LNCaP clone FGC (cell line): ENCODE measurements around the gene PCAT6.
A peak's percentile ranks its signal among the peaks of the same experiment; 100 is the strongest.

Source experiments
- DNase-seq: peaks from one replicate; pipeline ENCODE4 v3.0.0-alpha.2; 2011; ENCODE audit warnings: low read depth
- H3K4me3 ChIP-seq: 2 replicates; pipeline ENCODE4 v1.5.1; 2011; ENCODE audit warnings: mild to moderate bottlenecking, low read depth, low read length, control low read depth
- TF ChIP-seq, protein P1 (sequence below): IDR thresholded peaks from 2 replicates; pipeline ENCODE4 v1.5.1; 2012; ENCODE audit warnings: mild to moderate bottlenecking; ENCODE audit not compliant: control insufficient read depth, insufficient read depth; ENCODE audit errors: extremely low read depth

PCAT6 gene

GRCh38 chr1:202807451-202807925 is 3.3 kb upstream of the PCAT6 start:
- H3K4me3 ChIP-seq, result peak overlapping the region; percentile 84
- DNase-seq, result no peak
- TF ChIP-seq, protein P1, sequence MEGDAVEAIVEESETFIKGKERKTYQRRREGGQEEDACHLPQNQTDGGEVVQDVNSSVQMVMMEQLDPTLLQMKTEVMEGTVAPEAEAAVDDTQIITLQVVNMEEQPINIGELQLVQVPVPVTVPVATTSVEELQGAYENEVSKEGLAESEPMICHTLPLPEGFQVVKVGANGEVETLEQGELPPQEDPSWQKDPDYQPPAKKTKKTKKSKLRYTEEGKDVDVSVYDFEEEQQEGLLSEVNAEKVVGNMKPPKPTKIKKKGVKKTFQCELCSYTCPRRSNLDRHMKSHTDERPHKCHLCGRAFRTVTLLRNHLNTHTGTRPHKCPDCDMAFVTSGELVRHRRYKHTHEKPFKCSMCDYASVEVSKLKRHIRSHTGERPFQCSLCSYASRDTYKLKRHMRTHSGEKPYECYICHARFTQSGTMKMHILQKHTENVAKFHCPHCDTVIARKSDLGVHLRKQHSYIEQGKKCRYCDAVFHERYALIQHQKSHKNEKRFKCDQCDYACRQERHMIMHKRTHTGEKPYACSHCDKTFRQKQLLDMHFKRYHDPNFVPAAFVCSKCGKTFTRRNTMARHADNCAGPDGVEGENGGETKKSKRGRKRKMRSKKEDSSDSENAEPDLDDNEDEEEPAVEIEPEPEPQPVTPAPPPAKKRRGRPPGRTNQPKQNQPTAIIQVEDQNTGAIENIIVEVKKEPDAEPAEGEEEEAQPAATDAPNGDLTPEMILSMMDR, result no peak

DNA sequence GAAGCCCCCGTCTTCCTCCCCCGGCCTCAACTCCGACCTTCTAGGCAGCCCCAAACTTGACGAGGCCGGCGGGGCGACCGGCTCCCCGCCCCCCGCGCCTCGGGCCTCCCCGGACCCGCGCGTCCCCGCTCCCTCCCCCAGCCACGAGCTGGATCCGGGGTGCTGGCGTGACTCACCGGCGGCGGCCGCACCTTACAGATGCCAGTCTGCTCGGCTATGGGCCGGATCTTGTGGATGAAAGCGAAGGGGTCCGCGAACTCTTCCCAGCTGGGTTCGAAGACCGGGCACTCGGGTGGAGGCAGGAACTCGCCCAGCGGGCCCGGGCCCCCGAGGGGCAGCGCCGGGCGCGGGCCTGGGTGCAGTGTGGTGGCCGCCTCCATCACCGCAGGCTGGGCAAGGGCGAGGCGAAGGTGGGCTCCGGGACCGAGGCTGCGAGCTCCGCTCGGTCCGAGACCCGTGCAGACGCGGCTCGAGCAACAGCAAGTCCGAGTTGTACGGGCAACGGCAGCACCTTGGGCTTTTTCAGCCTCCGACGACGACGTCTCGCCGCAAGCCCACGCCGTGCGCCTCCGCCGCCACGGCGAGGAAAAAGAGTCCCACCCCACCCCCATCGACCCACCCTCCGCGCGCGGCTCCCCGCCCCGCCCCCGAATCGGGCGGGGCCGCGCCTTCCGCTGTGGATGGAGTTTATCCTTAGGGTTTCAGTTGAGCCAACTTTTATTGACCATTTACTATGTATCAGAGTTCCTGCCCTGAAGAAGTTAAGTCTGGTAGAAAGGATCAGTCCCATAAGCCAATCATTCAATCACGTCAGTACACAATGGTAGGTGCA is 2.6 kb upstream of the PCAT6 start, which contains the start of gene KDM5B:
KDM5B (minus strand) TSS at position 496 of the 832 bp plus-strand sequence; CDS start at position 380, 116 bp downstream.
- TF ChIP-seq, protein P1, result no peak
- H3K4me3 ChIP-seq, result peak within 1 kb of the TSS; percentile 84
- peak; percentile 45 for DNase-seq

- DNase-seq, result no peak
- H3K4me3 ChIP-seq, result peak overlapping the region; percentile 71; the same call in 1 of the 2 replicates
- TF ChIP-seq, protein P1, result no peak
Measured at GRCh38 chr1:202809597-202810159, 1.1 kb upstream of the PCAT6 start.

DNA sequence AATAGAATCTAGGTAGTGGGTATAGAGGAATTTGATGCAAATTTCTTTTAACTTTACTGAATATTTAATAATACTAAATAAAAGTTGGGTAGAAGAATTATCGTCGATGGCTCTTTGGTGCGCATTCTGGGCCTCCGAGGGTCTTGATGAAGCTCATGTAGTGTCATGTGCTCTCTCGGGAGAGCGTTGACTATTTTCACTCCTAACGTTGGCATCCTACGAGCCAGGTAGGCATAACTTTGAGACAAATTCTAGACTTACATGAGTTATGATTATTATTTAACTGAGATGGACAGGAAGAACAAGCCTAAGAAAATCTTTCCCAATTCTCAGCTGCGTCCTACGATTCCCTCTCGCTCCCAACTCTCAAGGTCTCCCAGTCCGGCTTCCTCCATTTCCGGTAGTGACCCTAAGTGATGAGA is 550 bp upstream of the PCAT6 start:
- DNase-seq, result no peak
- H3K4me3 ChIP-seq, result peak overlapping the region; percentile 71
- TF ChIP-seq, protein P1, result no peak

DNA sequence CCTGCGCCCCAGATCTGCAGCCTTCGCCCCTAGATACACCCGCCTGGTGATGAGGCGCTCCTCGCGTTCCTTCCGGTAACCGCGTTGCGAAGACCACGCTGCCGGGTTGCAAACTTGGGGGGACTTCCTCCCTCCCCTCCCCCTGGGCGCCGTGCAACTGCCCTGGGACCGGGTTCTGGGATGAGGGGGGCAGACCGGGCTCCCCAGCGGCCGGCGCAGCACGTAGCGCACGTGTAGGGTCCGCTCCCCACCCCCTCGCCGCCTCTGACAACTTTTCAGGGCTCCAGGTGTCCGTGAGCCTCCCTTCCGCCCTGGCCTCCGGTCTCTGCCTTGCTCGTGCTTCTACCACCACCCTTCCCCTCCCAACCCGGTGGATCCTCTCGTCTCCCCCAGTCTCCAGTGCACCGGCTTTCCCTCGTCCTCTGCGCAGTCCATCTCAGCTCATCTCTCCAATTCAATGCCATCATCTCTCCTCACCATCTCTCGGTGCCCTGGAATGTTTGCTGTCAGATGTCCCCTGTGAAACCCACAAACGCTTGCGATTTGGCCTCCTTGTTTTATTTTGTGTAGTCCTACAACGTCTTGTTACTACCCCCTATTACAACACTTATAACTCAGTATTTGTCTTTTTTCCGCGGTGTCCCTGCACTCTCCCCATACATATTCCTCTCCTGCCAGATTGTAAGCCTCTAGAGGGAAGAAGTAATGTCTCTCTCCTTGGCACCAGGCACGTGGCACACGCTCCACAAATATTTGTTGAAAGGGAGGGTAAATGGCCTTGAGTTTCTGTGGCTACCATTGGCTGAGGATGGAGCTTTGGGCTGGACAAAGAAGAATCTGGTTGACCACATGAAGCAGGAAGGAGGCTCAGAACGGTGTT is 782 bp downstream of the PCAT6 start:
- DNase-seq, result no peak
- H3K4me3 ChIP-seq, result peak overlapping the region; percentile 71
- TF ChIP-seq, protein P1, result no peak

- TF ChIP-seq, protein P1, result no peak
- DNase-seq, result no peak
- no peak overlapping the region for H3K4me3 ChIP-seq
Measured at GRCh38 chr1:202812176-202813026, 1.6 kb downstream of the PCAT6 start.
